Adrenal gland (tissue), 5 donors: ENCODE data around the gene ZNG1F.
"Not testable (repeated sequence)": the region's sequence is repeated elsewhere in the genome, so short reads cannot be mapped to it uniquely, and the experiment has no call there.

Source experiments
- POLR2A ChIP-seq, 2 donors: fragments of 450-650 bp; IDR thresholded peaks; one replicate each; pipeline ENCODE4 v1.6.1; 2017; ENCODE audit warnings: antibody characterized with exemption in 2 of 2, mild to moderate bottlenecking in 2 of 2, moderate library complexity in 1 of 2
- TF ChIP-seq, protein P1 (sequence below), 6 experiments: fragments of 450-650 bp in 4 of 6; fragments of 200-600 bp in 2 of 6; sonication (generic) in 1 of 6; IDR thresholded peaks; 1 replicate in 5 of 6; 2 replicates in 1 of 6; pipeline versions ENCODE4 v1.5.1 to v1.8.0; 2016 to 2021; ENCODE audit warnings: antibody characterized with exemption in 6 of 6, mild to moderate bottlenecking in 2 of 6, moderate library complexity in 1 of 6
- donor health status: DM: no; HTN: no; CAD: no.

DNA sequence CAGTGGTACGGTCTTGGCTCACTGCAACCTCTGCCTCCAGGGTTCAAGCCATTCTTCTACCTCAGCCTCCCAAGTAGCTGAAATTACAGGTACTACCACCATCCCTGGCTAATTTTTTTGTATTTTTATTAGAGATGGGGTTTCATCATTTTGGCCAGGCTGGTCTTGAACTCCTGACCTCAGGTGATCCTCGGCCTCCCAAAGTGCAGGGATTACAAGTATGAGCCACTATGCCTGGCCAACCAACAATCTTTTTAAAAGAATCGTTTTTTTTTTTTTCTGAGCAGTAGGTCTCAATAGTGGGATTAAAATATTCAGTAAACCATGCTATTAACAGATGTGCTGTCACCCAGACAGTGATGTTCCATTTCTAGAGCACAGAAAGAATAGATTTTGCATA lies 45.1 kb upstream of the ZNG1F start:
- TF ChIP-seq, protein P1, sequence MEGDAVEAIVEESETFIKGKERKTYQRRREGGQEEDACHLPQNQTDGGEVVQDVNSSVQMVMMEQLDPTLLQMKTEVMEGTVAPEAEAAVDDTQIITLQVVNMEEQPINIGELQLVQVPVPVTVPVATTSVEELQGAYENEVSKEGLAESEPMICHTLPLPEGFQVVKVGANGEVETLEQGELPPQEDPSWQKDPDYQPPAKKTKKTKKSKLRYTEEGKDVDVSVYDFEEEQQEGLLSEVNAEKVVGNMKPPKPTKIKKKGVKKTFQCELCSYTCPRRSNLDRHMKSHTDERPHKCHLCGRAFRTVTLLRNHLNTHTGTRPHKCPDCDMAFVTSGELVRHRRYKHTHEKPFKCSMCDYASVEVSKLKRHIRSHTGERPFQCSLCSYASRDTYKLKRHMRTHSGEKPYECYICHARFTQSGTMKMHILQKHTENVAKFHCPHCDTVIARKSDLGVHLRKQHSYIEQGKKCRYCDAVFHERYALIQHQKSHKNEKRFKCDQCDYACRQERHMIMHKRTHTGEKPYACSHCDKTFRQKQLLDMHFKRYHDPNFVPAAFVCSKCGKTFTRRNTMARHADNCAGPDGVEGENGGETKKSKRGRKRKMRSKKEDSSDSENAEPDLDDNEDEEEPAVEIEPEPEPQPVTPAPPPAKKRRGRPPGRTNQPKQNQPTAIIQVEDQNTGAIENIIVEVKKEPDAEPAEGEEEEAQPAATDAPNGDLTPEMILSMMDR (IDR thresholded peaks at IDR 0.05) = not testable (repeated sequence)
- TF ChIP-seq POLR2A (IDR thresholded peaks at IDR 0.05) = not testable (repeated sequence)
